ENCODE measurements around the gene UCK2.
"Not testable (repeated sequence)": the region's sequence is repeated elsewhere in the genome, so short reads cannot be mapped to it uniquely, and the experiment has no call there.

- not testable (repeated sequence) for TF ChIP-seq CTCF (IDR thresholded peaks at IDR 0.05; ENCODE audit: low read length); EZH2 (IDR thresholded peaks at IDR 0.05; ENCODE audit: borderline replicate concordance, low read length)
These were observed 43.9 kb upstream of the UCK2 start for GRCh38 chr1:165783519-165783918.
